ENCODE data around the gene SLC8B1. TPM values are rescaled to one million over a fixed set of nuclear protein-coding genes. Genes with fewer than 3 reads are reported as not detected.

The SLC8B1 gene
- polyA plus RNA-seq, 1 donor from 2014 or later = 1.1 TPM

GRCh38 chr12:113297214-113297587 is 37.7 kb downstream of the SLC8B1 start:
- Histone ChIP-seq H3F3A (ENCODE audit: insufficient read depth, low read length, poor library complexity, severe bottlenecking) (no peaks in the 10 kb centered on the region), H3K9me3 (ENCODE audit: low read length) (no peaks in the 10 kb centered on the region), H3K27ac (ENCODE audit: low read length) (no peak overlapping the region), H3K4me2 (ENCODE audit: low read length) (no peak overlapping the region), H3K9me2 (ENCODE audit: insufficient read depth, low read length) (no peaks in the 10 kb centered on the region), H3K4me3 (ENCODE audit: low read length) (no peak overlapping the region), H3K79me2 (replicated peaks; ENCODE audit: insufficient read depth, low read length) (no peaks in the 10 kb centered on the region), H3K27me3 (ENCODE audit: insufficient read depth, low read depth, low read length) (peaks cover 2% of the 10 kb centered on the region), H4K20me1 (ENCODE audit: insufficient read depth) (no peaks in the 10 kb centered on the region), H2AFZ (ENCODE audit: low read depth, low read length) (no peak overlapping the region), H3K36me3 (ENCODE audit: insufficient read depth, low read length) (no peaks in the 10 kb centered on the region), H3K9ac (ENCODE audit: low read length) (no peak overlapping the region)
- TF ChIP-seq TAF1 (IDR thresholded peaks at IDR 0.05; ENCODE audit: low read depth) (no peak), MXI1 (conservative IDR thresholded peaks at IDR 0.05; ENCODE audit: poor library complexity, severe bottlenecking) (no peak), CTCF (IDR thresholded peaks at IDR 0.05; ENCODE audit: poor library complexity, severe bottlenecking) (no peak), POLR2AphosphoS5 (IDR thresholded peaks at IDR 0.05) (no peak), RAD21 (conservative IDR thresholded peaks at IDR 0.05) (no peak), EP300 (conservative IDR thresholded peaks at IDR 0.05; ENCODE audit: poor library complexity, severe bottlenecking) (no peak), EZH2 (IDR thresholded peaks at IDR 0.05; ENCODE audit: borderline replicate concordance, insufficient read depth, low read length, poor library complexity, severe bottlenecking) (no peak), SMC3 (conservative IDR thresholded peaks at IDR 0.05; ENCODE audit: poor library complexity) (no peak), REST (IDR thresholded peaks at IDR 0.05; ENCODE audit: borderline replicate concordance) (no peak)

DNA sequence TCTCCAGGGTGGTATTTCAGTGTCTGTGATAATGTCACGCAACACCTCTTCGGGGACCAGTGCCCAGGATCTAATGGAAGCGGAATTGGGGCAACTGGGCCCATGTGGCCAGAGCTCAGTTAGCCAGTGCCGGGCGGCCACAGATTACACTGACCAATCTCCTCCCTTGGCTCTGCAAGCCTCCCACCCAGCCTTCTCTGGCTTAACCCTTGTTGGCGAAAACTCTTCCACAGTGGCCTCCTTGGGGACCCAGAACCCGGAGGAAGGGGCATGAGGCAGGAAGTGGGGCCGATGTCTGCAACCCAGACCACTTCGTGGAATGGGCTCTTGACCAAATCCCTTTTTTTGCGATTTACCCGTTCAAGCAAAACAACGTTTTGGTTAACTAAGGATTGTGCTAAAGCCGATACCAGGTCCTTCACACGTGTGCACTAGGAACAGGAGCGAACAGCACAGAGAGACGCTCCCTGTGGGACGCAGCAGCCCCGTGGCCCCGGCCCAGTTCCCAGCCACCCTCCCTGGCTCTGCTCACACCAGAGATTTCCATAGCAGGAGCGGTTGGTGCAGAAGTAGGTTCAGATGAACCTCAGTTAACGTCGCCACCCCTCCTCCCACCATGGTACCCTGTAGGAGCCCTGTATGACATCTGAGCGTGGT is 38.2 kb downstream of the SLC8B1 start:
- no peaks in the 10 kb centered on the region for H3K36me3 ChIP-seq (ENCODE audit: insufficient read depth, low read length)

More for the DNA sequence above, 38.2 kb downstream of the SLC8B1 start:
- H4K20me1 ChIP-seq (ENCODE audit: insufficient read depth) = no peaks in the 10 kb centered on the region
- no peak overlapping the region for H2AFZ ChIP-seq (ENCODE audit: low read depth, low read length)
- H3F3A ChIP-seq (ENCODE audit: insufficient read depth, low read length, poor library complexity, severe bottlenecking) = no peaks in the 10 kb centered on the region
- H3K27ac ChIP-seq (ENCODE audit: low read length) = no peak overlapping the region
- H3K27me3 ChIP-seq (ENCODE audit: insufficient read depth, low read depth, low read length) = no peaks in the 10 kb centered on the region
- no peak overlapping the region for H3K4me2 ChIP-seq (ENCODE audit: low read length)
- no peak overlapping the region for H3K4me3 ChIP-seq (ENCODE audit: low read length)
- no peaks in the 10 kb centered on the region for H3K9me2 ChIP-seq (ENCODE audit: insufficient read depth, low read length)
- H3K9ac ChIP-seq (ENCODE audit: low read length) = no peak overlapping the region
- H3K9me3 ChIP-seq (ENCODE audit: low read length) = no peaks in the 10 kb centered on the region
- TF ChIP-seq TAF1 (IDR thresholded peaks at IDR 0.05; ENCODE audit: low read depth) (no peak), POLR2AphosphoS5 (IDR thresholded peaks at IDR 0.05) (no peak), RAD21 (conservative IDR thresholded peaks at IDR 0.05) (no peak), CTCF (IDR thresholded peaks at IDR 0.05; ENCODE audit: poor library complexity, severe bottlenecking) (no peak), MXI1 (conservative IDR thresholded peaks at IDR 0.05; ENCODE audit: poor library complexity, severe bottlenecking) (no peak), EP300 (conservative IDR thresholded peaks at IDR 0.05; ENCODE audit: poor library complexity, severe bottlenecking) (no peak), REST (IDR thresholded peaks at IDR 0.05; ENCODE audit: borderline replicate concordance) (no peak), SMC3 (conservative IDR thresholded peaks at IDR 0.05; ENCODE audit: poor library complexity) (no peak), EZH2 (IDR thresholded peaks at IDR 0.05; ENCODE audit: borderline replicate concordance, insufficient read depth, low read length, poor library complexity, severe bottlenecking) (no peak)
- no peaks in the 10 kb centered on the region for H3K79me2 ChIP-seq (replicated peaks; ENCODE audit: insufficient read depth, low read length)

Measured in neural cell (in vitro differentiated cells).